SU-DHL-6 (cell line): ENCODE data around the gene REST.

Source experiments
- H2AFZ ChIP-seq: fragments of 200-600 bp; sonication (generic); 2 replicates; pipeline ENCODE4 v1.6.1; 2014; ENCODE audit warnings: low read depth, mild to moderate bottlenecking, moderate library complexity, mixed read lengths, antibody characterized with exemption, low read length; ENCODE audit not compliant: severe bottlenecking
- H3F3A ChIP-seq: fragments of 200-600 bp; shearing (Covaris generic); 2 replicates; pipeline ENCODE4 v1.6.0; 2016; ENCODE audit warnings: antibody characterized with exemption, mild to moderate bottlenecking; ENCODE audit not compliant: insufficient read depth
- H3K27ac ChIP-seq: fragments of 200-600 bp; sonication (generic); 2 replicates; pipeline ENCODE4 v1.5.1; 2016; ENCODE audit warnings: low read depth, mild to moderate bottlenecking, low read length, moderate library complexity, mixed read lengths
- H3K27me3 ChIP-seq: fragments of 200-600 bp; sonication (generic), shearing (Covaris generic); 2 replicates; pipeline ENCODE4 v1.6.0; 2014; ENCODE audit warnings: mild to moderate bottlenecking, low read length
- H3K36me3 ChIP-seq: fragments of 200-600 bp; sonication (generic); 2 replicates; pipeline ENCODE4 v1.6.1; 2014; ENCODE audit warnings: mild to moderate bottlenecking, low read length, mixed read lengths
- H3K4me2 ChIP-seq: fragments of 300-600, 200-600 bp; shearing (Covaris generic), sonication (generic); 2 replicates; pipeline ENCODE4 v1.6.0; 2014; ENCODE audit warnings: low read length, low read depth, mild to moderate bottlenecking; ENCODE audit not compliant: poor library complexity, severe bottlenecking
- H3K4me3 ChIP-seq: fragments of 200-600 bp; sonication (generic); 2 replicates; pipeline ENCODE4 v1.5.1; 2014; ENCODE audit warnings: antibody characterized with exemption, low read length, mild to moderate bottlenecking, mixed read lengths; ENCODE audit not compliant: insufficient read depth, poor library complexity, severe bottlenecking
- H3K79me2 ChIP-seq: fragments of 200-600 bp; sonication (generic); 2 replicates; pipeline ENCODE4 v1.6.1; 2014; ENCODE audit warnings: mild to moderate bottlenecking, low read length, moderate library complexity; ENCODE audit not compliant: insufficient read depth
- H3K9ac ChIP-seq: fragments of 200-600 bp; sonication (generic); 2 replicates; pipeline ENCODE4 v1.7.0; 2014; ENCODE audit warnings: mild to moderate bottlenecking, low read length
- H3K9me2 ChIP-seq: fragments of 200-600 bp; sonication (generic); replicated peaks from 2 replicates; pipeline ENCODE4 v1.6.1; 2014; ENCODE audit warnings: low read length; ENCODE audit not compliant: insufficient read depth
- H3K9me3 ChIP-seq: fragments of 200-600 bp; sonication (generic); 2 replicates; pipeline ENCODE4 v1.6.1; 2014; ENCODE audit warnings: low read length, mixed read lengths; ENCODE audit not compliant: insufficient read depth
- H4K20me1 ChIP-seq: fragments of 200-600 bp; sonication (generic); 2 replicates; pipeline ENCODE4 v1.6.1; 2014; ENCODE audit warnings: low read depth, mild to moderate bottlenecking, antibody characterized with exemption, low read length, moderate library complexity, mixed read lengths
- EZH2phosphoT487 ChIP-seq: fragments of 200-600 bp; sonication (generic), shearing (Covaris generic); conservative IDR thresholded peaks from 2 replicates; pipeline ENCODE4 v1.6.1; 2018; ENCODE audit warnings: mild to moderate bottlenecking, antibody characterized with exemption, low read length, moderate library complexity, mixed read lengths
- TF ChIP-seq, protein P1 (sequence below): fragments of 200-600 bp; sonication (generic); IDR thresholded peaks from one replicate; pipeline ENCODE4 v1.5.1; 2017; ENCODE audit warnings: antibody characterized with exemption, mild to moderate bottlenecking, low read length, moderate library complexity; ENCODE audit not compliant: insufficient read depth, poor library complexity, severe bottlenecking

Gene REST

DNA sequence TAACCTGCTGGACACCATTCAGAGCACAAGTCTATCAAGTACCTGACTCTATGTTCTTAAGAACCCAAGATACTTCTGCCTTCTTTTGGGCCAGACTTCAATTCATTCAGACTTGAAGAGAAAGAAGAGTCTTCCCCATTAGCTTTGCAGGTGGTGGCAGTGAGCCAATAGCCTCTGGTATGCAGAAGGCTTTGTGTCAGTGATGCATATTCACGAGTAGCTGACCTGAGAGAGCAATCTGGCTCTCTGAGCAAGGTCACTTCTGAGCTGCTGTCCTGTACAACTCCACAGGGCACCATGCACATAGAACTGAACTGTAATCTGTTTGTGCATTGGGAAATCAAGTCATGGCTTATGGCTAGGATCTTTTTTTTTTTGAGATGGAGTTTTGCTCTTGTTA, 46.3 kb upstream of the REST start:
- Histone ChIP-seq H3K36me3 (no peaks in the 10 kb centered on the region), H2AFZ (no peak overlapping the region), H3K9me3 (no peaks in the 10 kb centered on the region), H4K20me1 (no peaks in the 10 kb centered on the region), H3F3A (no peaks in the 10 kb centered on the region), H3K27me3 (no peaks in the 10 kb centered on the region), H3K9me2 (no peaks in the 10 kb centered on the region), H3K9ac (no peak overlapping the region), H3K4me3 (no peak overlapping the region), H3K4me2 (no peak overlapping the region), H3K27ac (no peak overlapping the region), H3K79me2 (no peaks in the 10 kb centered on the region)
- TF ChIP-seq EZH2phosphoT487, result no peak
- TF ChIP-seq, protein P1, sequence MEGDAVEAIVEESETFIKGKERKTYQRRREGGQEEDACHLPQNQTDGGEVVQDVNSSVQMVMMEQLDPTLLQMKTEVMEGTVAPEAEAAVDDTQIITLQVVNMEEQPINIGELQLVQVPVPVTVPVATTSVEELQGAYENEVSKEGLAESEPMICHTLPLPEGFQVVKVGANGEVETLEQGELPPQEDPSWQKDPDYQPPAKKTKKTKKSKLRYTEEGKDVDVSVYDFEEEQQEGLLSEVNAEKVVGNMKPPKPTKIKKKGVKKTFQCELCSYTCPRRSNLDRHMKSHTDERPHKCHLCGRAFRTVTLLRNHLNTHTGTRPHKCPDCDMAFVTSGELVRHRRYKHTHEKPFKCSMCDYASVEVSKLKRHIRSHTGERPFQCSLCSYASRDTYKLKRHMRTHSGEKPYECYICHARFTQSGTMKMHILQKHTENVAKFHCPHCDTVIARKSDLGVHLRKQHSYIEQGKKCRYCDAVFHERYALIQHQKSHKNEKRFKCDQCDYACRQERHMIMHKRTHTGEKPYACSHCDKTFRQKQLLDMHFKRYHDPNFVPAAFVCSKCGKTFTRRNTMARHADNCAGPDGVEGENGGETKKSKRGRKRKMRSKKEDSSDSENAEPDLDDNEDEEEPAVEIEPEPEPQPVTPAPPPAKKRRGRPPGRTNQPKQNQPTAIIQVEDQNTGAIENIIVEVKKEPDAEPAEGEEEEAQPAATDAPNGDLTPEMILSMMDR, result no peak

DNA sequence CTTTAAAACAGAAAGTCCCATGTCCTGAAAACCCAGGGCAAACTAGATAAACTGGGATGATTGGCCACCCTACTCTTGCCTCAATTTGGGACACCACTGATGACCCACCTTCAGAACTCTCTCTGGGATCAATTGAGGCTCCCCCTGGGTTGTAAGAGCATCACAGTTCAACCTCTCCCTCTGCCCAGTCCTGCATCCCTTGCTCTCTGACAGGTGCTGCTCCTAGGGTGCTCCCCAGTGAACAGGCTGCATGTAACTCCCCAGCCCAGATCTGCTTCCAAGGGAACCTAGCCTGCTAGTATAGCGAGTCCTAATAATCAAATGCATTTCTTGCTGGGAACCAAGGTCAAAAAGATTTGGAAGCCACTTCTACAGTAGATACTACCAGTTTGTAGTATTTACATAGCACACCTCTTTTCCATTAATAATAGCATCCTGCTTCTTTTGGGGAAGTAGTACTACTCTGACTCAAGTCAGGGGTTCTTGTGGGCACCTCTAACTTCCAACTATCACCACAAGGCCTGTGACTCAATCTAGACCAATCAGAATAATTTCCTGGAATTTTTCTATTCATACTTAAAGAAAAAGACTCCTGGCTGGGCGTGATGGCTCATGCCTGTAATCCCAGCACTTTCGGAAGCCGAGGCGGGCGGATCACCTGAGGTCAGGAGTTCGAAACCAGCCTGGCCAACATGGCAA, 44.1 kb upstream of the REST start:
- no peak overlapping the region for H3K9ac ChIP-seq
- no peaks in the 10 kb centered on the region for H3K9me3 ChIP-seq
- no peaks in the 10 kb centered on the region for H3F3A ChIP-seq
- H3K36me3 ChIP-seq, result no peaks in the 10 kb centered on the region
- H3K4me2 ChIP-seq, result no peak overlapping the region
- H3K4me3 ChIP-seq, result no peak overlapping the region
- no peaks in the 10 kb centered on the region for H3K27me3 ChIP-seq
- H3K9me2 ChIP-seq, result no peaks in the 10 kb centered on the region
- H2AFZ ChIP-seq, result no peak overlapping the region
- no peak overlapping the region for H3K27ac ChIP-seq
- no peak for TF ChIP-seq EZH2phosphoT487
- TF ChIP-seq, protein P1, result no peak
- H3K79me2 ChIP-seq, result no peaks in the 10 kb centered on the region
- H4K20me1 ChIP-seq, result no peaks in the 10 kb centered on the region

DNA sequence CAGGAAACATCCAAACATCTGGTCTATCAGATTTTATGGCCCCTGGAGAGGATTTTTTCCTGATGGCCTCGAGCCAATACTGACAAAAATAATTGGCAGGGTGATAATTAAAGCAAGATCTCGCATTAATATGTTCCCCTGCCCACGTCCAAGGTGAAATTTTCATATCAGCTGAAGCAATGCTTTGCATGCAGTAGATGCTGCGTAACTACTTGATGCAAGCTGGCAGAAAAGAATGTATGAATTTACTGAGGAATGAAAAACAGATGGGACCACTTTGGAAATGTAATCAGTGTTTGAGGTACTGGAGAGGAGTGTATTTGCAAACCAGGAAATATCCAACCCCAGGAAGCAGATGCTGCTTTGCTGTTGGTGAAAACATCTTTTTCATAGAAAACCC, 36.8 kb upstream of the REST start:
- no peak overlapping the region for H3K4me2 ChIP-seq
- H3K36me3 ChIP-seq, result no peaks in the 10 kb centered on the region
- H3K9me3 ChIP-seq, result no peaks in the 10 kb centered on the region
- no peak for TF ChIP-seq EZH2phosphoT487
- TF ChIP-seq, protein P1, result no peak
- H3K27ac ChIP-seq, result no peak overlapping the region
- no peaks in the 10 kb centered on the region for H4K20me1 ChIP-seq
- no peaks in the 10 kb centered on the region for H3K79me2 ChIP-seq
- H3K9me2 ChIP-seq, result no peaks in the 10 kb centered on the region
- H3K4me3 ChIP-seq, result no peak overlapping the region
- no peak overlapping the region for H3K9ac ChIP-seq
- H2AFZ ChIP-seq, result no peak overlapping the region
- no peaks in the 10 kb centered on the region for H3K27me3 ChIP-seq
- no peaks in the 10 kb centered on the region for H3F3A ChIP-seq
